NCI-H2081 (cell line): ENCODE data around the gene HORMAD2.
"Not testable (repeated sequence)": the region's sequence is repeated elsewhere in the genome, so short reads cannot be mapped to it uniquely, and the experiment has no call there.

Experiments
- DNase-seq, 2 experiments: peaks; one replicate each; lab custom pipeline; 2025; lab: John Stamatoyannopoulos, UW

HORMAD2 gene

GRCh38 chr22:30210235-30210909, 130.1 kb downstream of the HORMAD2 start:
- DNase-seq, result no peak

DNA sequence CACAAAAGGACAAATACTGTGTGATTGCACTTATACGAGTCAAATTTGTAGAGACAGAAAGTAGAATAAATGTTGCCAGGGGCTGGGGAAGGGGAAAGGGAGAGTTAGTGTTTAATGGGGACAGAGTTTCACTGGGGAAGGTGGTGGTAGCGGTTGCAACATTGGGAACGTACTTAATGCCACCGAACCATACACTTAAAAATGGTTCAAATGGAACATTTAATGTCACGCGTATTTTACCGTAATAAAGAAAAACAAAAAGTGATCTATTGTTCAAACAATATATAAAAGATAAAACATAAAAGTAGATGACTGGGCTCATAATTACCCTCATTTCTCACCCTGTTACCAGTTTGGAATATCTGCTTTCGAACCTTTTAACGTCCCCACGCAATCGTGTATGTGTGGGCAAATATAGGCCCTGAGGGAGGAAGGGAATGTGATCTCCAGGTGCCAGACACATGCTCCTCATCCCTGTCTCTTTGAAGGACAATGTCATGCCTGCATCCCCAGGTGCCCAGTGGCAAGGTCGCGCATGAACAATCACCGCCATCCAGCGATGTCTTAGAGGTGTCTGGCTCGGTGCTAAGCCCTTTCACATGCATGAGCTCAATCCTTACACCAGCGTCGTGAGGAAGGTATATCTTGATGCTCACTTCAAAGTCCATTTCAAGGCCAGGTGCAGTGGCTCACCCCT, 131.0 kb downstream of the HORMAD2 start:
- DNase-seq, result no peak

DNA sequence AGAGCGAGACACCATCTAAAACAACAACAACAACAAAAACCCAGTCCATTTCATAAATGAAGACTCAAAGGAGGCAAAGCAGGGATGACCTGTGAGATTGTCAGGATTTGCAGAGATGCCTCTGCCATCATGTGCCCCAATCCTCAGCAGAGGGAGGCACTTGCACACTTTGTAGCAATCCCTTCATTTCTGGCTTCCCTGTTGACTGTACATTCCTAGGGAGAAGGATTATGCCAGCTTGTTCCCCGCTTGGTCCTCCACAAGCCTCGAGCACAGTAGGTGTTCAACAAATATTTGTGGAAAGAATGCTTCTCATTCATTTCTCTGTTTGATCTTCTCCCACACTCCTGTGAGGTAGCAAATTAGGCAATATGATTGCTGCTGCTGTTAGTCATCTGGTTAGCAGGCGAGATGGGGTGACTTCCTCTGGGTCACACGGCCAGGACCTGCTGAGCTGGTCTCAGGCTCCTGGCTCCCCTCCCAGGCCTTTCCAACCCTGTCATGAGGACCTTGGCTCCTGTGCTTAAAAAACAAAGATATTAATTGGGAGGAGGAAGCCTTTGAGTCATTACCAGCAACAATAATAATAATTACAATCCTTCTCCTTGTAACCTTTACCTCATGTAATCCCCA, 132.2 kb downstream of the HORMAD2 start:
- DNase-seq, result peak in 1 of 2 experiments; percentile 31

GRCh38 chr22:30212996-30213441, 132.8 kb downstream of the HORMAD2 start:
- DNase-seq, result no peak

DNA sequence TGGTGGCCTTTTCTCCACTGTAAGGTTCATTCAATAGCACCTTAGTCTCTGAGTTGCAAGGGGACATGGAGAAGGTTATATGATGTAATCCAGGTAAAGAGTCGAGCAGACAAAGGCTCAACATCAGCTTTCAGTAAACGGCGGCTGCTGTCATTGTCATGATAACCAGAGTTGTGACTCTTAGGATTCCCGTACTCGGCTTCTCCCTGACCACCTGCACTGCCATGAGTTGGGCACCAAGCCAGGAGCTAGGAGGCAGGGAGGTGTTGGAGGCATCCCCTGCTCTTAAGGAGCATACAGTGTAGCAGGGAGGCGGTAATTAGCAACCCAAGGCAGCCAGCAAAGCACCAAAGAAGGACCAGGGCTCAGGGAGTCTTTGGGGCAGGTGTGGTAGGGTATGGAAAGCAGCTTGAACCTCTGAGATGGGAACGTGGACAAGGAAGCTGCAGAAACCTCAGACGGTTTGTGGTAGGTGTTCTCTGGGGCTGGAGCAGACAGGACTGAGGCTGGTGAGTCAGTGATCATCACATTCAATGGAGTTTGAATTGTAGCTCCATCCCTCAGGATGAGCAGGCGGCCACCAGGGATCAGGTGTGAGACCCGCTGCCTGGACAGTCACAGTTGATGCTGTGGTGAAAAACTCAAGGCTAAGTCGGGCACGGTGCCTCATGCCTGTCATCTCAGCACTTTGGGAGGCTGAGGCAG, 134.6 kb downstream of the HORMAD2 start:
- DNase-seq, result no peak

- DNase-seq, result not testable (repeated sequence)
Observed at GRCh38 chr22:30216272-30216671, 136.0 kb downstream of the HORMAD2 start.

DNA sequence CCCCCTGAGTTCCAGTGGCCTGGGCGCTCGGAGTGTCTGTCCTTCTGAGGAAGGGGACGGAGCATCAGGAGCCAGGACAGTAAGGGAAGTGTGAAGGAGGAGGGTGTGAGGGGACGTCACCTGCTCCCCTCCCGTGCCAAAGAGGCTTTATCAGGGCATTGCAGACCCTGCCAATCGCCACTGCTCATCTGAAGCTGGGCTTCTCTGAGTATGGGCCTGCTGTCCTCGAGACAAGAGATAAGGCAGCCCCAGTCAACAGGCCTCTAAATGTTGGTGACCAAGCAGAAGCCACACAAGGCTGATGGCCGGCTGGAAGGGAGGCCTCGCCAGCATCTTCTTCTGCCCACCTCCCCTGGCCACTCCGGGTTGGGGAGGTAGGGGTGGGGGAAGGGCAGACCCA, 136.4 kb downstream of the HORMAD2 start:
- no peak for DNase-seq

DNA sequence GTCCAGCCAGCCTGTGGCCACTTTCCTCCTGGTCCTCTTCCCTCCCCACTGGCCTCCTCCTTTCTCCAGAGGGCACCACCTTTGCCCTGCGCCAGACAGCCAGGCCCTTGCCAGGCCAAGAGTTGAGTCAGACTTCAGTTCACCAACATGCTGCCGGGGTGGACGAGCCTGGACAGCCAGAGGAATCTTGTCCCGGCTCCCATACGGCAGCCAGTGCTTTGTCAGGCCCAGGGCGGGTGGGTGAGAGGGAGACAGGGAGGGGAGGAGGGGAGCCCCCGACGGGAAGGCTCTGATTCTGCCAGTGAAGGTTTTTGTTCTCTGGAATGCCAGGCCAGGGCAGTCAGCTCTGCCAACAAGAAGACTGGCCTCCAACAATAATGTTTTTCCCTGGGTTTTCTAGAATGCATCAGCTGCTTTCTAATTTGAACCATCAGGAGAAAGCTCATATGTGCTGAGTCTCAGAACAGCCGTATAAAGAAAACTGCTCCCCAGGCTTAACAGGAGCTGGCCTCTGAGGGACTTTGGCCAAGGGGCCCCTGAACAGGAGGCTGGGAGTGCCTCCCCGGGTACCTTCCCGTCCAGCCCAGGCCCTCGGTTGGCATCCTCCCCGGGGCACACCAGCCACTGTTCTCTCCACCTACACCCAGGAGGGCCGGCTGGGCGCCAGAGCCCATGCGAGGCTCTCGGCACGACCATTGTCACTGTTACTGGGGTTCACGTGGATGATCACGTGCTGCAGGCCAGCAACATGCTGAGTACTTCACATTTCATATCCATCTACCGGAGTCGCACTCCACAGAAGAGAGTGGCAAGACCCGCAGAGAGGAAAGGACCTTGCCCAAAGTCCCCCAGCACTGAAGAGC, 137.7 kb downstream of the HORMAD2 start:
- DNase-seq, result no peak

DNA sequence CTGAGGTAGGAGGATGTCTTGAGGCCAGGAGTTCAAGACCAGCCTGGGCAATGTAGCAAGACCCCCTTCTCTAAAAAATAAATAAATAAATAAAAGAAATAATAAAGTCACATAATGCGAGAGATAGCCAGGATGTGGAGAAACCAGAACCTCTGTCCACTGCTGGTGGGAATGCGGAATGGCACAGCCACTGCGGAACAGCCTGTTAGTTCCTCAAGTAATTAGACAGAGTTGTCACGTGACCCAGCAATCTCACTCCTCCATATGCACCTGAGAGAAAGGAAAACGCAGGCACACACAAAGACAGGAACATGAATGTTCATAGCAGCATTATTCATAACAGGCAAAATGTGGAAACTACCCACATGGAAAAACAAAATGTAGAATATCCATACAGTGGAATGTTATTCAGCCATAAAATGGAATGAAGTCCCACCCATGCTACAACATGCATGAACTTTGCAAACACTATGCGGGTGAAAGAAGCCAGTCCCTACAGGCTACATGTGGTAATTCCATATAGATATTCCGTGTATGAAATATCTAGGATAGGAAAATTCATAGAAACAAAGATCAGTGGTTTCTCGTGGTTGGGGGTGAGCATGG, 138.9 kb downstream of the HORMAD2 start:
- DNase-seq, result no peak

DNA sequence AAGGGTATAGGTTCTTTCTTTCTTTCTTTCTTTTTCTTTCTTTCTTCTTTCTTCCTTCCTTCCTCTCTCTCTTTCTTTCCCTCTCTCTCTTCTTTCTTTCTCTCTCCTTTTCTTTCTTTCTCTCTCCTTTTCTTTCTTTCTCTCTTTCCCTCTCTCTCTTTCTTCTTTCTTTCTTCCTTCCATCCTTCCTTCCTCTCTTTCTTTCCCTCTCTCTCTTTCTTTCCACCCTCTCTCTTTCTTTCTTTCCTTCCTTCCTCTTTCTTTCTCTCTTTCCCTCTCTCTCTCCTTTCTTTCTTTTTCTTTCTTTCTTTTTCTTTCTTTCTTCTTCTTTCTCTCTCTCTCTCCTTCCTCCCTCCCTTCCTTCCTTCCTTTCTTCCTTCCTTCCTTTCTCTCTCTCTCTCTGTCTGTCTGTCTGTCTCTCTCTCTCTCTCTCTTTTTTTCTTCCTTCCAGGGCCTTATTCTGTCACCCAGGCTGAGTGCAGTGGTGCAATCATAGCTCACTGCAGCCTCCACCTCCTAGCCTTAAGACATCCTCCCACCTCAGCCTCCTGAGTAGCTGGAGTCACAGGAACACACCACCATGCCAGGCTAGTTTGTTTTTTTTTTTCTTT, 139.5 kb downstream of the HORMAD2 start:
- DNase-seq, result no peak

GRCh38 chr22:30220338-30221012, 140.2 kb downstream of the HORMAD2 start:
- DNase-seq, result no peak

GRCh38 chr22:30221121-30221992, 141.1 kb downstream of the HORMAD2 start:
- no peak for DNase-seq

DNA sequence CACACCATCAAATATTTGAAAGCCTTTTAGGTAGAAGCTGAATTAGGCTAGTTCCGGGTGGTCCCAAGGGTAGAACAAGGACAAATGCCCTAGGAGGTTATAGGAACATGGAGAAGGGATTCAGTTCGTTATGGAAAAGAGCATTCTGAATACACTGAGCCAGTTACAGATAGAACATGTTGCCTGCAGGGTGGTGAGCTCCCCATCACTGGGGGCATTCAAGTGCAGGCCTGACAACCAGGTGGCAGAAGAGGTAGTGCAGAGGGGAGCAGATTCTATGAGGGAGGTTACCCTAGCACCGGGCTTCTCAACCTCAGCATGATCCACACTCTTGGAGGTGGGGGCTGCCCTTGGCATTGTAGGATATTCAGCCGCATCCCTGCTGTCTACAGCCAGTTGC, 142.1 kb downstream of the HORMAD2 start:
- no peak for DNase-seq

GRCh38 chr22:30223303-30223702, 143.0 kb downstream of the HORMAD2 start:
- DNase-seq, result no peak

DNA sequence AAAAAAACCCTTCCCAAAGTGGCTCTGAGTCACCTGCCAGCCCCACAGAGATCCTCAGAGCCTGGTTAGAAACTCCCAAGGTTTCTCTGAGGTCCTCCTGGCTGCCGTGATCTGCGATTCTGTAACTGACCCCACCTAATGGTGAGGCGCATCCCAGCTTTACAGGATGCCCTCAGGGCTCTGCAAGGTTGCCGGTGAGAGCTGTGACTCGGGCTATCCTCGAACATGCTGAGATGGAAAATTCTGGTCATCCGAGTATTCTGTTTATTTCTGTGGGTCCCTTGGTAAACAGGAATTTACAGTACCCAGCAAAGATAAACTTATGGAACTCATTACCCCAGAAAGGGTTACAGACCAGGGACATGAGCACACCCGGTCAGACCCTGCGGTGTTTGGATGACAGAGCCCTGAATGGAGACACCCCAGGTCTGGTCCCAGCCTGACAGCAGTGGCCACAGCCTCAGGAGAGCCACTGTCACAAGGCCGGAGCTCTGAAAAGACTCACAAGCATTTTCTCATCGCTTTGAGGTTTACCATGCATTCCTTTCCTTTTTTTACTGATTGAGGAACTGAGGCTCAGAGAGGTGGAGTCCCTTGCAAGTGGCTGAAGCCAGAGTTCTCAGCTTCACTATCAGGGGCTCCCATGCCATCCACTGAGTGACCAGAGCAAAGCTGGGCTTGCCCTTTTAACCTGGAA, 144.0 kb downstream of the HORMAD2 start:
- no peak for DNase-seq

GRCh38 chr22:30225220-30225927, 145.1 kb downstream of the HORMAD2 start:
- no peak for DNase-seq

DNA sequence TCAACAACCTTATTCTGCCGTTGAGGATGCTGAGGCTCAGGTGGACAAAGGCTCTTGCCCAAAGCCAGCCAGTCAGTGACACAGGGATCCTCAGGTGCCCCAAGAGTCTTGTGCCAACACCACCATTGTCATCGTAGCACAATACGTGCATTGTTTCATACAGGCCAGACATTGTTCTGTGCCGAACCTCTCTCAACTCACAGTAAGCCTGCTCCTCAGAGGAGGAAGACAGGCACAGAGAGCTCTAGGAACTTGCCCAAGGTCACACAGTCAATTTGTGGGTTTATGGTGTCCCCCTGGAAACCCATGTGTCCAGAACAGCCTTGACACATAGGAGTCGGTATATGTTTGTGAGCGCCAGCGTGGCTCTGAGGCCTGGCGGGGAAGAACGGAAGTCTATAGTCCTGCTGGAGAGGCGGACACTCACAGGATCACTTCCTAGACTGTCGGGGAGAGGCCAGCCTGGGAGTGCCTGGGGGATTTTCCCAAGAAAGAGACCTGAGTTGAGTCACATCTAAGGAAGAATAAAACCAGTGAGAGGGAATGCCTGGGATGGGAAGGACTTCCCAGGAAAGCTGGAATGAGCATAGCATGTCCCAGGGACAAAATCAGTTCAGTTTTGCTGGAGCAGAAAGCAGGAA, 146.0 kb downstream of the HORMAD2 start:
- no peak for DNase-seq
